GM21737 (cell line): ENCODE measurements around the gene MMP28.

Experiments
- ATAC-seq: cut with Tn5 transposase; IDR thresholded peaks from one replicate; pipeline ENCODE4 v1.9.1; 2021; ENCODE audit warnings: mild to moderate bottlenecking, moderate library complexity; ENCODE audit not compliant: unreplicated experiment

Gene MMP28

DNA sequence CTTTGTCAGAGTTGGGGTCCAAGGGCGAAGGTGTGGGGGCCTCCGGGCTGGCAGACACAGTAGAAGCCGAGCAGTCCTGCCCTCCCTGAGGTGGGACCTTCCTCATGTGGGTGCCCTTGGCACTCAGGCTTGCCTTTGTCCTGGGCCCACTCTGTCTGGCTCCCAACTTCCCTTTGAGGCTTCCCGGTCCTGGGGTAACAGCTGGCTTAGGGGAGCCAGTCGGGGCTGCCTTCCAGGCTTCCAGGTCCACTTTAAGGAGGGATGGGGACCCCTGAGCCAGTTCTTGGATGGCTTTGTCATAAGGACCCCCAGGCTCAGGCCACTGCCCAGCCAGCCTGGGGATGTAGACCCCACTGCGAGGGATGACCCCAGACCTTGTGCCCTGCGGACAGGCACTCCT, 50.2 kb downstream of the MMP28 start:
- ATAC-seq = no peak

DNA sequence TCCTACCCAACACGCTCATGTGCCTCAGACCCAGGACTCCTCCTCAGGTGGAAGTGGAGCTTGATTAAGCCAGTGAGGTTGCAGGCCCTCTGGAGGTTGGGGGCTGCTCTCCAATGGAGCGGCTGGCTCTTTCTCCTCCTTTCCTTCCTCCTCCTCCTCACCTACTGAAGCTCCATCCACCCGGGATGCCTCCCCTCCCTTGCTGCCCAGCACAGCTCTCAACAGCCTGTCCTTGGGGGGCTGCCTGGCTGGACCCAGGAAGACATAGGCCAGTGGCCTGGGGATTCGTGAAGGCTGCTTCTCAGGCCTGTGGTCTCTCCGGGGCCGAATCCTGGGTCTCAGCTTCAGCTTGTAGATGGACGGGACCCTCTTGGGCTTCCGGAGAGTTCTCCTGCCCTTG, 50.6 kb downstream of the MMP28 start:
- no peak for ATAC-seq

DNA sequence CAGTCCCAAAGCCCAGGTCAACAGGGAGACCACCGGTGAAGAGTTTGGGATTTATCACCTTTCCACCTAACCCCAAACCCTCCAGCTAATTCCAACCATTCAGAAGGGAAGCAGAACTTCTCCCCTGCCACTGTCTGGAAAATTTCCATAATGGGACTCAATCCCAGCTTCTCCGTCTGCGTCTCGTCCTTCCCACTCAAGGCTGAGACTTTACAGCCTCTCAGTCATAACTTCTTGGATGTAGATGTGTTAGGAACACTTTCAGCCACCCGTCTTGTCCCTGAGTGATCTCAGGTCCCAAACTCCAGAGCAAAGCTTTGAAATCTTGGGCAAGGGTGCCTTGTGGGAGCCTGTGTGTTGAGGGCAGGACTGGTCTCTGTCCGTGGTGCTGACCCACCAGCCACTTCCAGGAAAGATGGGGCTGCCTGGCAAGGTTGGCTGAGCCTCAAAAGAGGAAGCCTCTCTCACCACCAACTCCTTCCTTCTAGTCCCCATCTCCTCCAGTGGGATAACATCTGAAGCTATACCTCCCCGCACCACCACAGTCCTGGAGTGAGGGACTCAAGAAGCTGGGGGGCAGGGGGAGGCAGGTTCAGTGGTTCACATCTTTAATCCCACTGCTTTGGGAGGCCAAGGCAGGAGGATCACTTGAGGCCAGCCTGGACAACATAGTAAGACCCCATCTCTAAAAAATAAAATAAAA, 51.7 kb downstream of the MMP28 start:
- ATAC-seq = no peak

DNA sequence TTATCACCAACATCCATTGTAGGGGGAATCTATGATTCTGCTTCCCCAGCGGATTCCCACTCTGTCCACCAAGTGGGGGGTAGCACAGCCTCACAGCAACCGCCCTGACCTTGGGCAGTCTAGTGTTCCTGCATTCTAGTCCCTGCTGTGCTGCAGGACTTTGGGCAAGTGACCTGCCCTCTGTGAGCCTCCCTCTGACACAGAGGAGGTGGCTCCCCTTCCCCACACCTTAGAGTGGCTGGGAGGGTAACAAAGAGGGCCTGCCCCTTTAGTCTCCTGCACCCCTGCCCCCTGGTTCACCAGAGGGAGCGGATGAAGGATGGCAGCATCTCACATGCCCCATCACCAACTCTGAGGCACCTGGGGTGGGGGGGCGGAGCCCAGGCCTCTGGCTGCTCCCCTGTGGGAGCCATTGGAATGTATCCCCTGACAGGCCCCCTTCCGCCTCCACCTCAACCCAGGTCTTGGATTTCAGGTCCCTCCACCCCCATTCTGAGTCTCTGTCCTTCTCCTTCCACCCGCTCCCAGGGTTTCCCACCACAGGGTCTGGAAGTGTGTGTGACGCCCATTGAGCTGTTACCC, 52.5 kb downstream of the MMP28 start:
- no peak for ATAC-seq

DNA sequence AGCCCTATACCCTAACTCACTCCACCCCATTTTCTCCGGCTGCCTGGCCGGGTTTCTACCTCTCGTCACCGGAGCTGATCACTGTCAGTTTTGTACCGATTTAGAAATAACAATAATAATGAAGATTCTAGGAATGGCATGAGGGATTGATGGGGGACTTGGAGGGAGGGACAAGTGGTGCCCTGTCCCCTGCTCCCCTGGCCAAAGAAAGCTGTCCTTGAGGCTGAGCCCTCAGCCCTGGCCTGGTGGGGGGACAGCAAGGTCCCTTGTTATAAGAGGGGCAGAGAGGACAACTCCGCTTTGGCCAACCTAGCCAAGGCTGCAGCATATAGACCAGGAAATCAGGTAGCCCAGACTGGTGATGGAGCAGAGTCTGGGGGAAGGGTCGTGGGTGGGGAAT, 52.9 kb downstream of the MMP28 start:
- ATAC-seq = no peak

DNA sequence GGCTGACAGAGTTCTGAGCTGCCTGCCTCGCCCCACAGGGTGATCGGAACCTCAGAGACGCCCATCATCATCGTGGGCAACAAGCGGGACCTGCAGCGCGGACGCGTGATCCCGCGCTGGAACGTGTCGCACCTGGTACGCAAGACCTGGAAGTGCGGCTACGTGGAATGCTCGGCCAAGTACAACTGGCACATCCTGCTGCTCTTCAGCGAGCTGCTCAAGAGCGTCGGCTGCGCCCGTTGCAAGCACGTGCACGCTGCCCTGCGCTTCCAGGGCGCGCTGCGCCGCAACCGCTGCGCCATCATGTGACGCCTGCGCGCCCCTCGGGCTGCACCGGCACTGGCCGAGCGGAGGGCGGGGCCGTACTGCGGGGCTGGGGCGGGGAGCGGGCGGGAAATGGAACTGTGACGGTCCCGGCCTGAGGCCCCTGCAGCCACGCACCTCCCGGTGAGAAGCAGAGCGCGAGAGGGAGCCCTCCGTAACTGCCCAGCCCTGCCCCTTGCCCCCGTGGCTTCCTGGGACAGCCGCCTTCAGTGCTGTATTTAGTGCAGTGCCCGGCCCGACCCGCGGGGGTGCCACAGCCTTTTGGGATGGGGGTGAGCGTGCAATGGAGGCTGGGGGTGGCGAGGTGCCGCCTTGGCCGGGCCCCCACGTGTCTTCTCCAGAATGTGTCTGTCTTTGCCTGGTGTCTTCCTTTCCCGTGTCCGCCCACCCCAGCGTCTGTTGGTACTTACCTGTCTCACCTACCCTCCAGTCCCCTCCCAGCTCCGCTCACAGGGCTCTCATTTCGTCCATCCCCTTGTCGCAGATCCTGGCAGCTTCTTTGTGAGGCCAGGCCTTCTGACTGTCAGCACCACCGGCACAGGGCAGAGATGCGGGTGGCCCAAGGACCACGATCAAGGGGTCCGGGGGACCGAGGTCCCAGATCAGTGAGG, 54.2 kb downstream of the MMP28 start:
- ATAC-seq = no peak

DNA sequence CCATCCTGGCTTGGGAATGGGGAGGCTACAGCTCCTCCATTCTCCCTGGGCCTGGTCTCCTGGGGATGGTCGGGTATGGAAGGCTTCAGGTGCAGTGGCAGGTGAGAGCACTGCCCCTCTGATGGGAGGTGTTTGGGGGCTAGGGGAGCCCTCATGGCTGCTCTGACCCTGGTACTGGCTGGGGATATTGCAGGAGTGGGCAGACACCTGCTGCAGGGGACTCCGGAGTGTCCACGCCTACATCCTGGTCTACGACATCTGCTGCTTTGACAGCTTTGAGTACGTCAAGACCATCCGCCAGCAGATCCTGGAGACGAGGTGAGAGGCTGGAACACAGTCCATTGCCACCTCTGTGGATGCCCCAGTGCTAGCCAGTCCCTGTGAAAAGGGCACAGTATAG, 55.2 kb downstream of the MMP28 start:
- no peak for ATAC-seq

DNA sequence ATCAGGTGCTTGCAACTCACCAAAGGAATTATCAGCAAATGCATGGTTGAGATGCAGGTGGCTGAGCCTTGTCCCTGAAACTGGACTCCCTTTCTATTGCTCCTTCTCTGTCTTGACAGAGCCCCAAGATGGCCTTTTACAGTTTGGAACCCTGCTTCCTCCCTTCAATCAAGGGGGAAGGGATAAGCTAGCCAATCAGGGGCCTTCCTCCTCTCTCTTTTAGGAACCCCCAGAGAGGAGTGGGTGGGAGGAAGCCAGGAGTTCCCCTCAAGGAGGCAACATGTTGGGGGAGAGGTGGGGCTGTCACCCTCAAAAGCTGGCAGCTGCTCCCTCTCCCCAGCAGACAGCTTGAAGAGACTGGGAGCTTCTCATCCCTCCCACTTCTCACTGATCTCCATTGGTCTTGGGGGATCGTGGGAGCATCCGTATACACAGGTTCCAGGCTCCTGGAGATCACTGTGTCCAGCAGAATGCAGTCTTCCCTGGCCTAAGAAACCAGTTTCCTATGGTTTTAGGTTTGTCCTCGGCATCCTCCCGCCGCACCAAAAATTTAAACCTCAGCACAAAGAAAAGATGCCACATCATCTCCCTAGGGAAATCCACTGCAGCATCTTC, 56.8 kb downstream of the MMP28 start:
- ATAC-seq = no peak

DNA sequence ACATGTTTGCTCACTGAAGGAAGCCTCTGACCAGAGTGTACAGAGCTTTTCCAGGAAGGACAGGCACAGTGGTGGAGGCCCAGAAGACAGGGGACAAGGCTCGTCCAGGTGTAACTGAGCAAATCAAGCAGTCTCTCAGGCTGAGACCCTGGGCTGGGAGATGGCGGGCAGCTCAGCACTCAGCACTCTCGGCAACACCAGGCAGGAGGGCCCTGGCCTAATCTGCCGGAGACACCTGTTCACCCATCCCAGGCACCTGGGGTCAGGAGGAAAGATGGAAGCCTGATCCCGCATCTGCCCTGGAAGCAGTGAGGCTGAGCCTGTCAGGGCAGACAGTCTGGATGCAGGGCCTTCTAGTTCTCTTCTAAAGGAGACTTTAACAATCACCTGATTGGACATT, 59.2 kb downstream of the MMP28 start:
- no peak for ATAC-seq

DNA sequence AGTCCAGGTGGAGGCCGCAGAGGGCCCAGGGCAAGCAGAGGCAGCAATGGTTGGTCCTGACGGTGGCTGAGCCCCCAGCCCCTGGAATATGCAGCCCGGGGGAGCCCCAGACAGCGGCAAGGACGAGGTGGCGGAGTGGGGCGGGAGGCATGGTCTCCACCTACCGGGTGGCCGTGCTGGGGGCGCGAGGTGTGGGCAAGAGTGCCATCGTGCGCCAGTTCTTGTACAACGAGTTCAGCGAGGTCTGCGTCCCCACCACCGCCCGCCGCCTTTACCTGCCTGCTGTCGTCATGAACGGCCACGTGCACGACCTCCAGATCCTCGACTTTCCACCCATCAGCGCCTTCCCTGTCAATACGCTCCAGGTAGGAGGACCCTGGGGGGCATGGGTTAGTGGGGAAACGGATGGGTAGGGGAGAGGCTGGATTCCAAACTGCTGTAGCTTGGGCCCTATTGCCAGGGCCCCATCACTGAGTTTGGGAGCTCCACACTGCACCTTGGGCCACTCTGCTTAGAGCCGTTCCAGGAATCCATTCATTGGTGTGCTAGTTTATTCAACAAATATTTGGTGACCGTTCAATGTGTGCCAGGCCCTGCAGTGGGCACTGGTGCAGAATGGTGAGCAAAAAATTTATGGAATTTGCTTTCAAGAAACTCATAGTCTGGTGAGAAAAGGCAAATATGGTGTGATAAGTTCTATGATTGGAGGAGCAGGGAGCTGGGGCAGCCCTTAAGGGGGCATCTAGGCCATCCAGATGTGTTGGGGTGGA, 60.2 kb downstream of the MMP28 start:
- ATAC-seq = no peak

DNA sequence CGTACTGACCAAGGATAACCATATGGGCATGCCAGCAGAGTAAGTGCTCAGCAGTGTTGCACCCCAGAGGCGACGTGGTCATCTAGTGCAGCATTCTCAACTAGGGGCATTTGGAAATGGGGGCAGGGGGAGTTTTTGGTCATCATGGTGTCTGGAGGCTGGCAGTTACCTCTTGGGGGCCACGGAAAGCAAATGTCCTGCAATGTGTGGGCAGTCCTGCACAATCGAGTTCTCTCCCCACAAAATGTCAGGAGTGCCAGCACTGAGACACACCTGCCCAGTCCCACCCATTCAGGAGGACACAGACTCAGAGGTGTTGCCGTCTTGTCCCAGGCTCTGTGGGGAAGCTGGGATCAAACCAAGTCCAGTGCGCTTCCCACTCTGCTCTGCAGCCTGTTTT, 61.0 kb downstream of the MMP28 start:
- ATAC-seq = no peak

DNA sequence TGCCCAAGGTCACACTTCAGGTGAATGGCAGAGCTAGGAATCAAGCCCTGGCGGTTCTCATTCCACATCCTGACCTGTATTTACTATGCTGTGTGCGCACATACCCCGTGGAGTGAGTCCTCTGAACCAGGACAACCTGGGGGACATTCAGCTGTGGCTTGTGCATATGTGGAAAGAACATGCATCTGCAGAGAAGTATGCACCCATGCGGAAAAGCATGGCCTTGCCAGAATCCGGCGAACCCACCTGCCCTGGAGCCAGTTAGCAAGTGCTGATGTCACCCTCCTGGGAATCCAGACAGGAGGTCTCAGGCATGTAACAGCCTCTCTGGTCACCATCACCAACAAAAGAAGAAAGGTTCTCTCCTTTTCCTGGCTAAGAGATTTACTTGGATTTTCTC, 62.1 kb downstream of the MMP28 start:
- no peak for ATAC-seq

DNA sequence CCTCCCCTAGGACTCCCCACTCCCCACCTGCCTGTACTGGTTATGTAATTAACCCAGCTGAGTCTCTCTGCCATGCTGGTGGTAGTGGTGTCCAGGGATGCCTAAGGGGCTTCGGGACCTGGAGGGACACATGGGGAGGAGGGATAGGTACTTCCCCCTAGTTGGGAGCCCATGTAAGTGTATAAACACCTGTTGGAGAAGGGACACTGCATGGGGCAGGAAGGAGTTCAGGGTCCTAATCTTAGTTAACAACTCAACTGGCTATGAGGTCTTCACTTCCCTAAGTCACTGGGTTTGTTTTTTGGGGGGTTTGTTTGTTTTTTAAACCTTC, 62.7 kb downstream of the MMP28 start:
- no peak for ATAC-seq

DNA sequence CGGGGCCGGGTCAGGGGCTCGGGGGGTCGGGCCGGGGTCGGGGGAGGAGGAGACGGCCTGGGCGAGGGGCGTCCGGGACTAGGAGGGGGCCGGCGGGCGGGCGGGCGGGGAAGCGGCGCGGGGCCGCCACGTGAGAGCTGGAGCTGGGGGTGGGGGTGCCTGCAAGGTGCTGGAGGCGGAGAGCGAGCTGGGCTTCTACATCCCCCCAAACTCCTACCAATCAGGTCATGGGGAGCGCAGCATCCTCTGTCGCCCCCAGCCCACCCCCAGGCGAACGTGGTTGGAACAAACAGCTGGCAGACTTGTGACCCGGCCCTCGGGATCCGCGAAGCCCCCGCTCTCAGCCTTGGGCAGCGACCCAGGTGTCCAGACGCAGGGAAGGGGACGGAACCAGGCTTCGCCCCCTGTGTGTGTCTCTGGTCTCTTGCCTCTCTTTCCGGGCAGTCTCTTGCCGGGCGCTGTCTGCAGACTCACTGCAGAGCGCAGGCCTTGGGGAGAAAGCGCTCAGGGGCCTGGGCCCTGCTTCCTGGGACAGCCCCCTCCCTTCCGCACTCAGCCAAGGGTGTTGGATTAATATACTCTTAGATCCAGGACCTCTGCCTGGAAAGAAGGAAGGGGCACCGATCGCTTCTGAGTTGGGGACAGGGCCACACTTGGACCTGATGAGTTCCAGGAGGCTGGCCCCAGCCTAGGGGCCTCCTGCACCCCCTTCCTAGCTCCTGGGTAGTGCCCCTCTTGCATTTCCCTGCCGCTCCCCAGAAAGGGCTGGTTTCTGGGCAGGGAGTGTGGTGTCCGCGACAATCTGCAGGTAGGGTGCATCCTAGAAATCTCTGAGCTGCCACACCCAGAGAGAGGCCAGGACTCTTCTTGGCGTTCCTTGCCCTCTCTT, 63.3 kb downstream of the MMP28 start:
- ATAC-seq = no peak

DNA sequence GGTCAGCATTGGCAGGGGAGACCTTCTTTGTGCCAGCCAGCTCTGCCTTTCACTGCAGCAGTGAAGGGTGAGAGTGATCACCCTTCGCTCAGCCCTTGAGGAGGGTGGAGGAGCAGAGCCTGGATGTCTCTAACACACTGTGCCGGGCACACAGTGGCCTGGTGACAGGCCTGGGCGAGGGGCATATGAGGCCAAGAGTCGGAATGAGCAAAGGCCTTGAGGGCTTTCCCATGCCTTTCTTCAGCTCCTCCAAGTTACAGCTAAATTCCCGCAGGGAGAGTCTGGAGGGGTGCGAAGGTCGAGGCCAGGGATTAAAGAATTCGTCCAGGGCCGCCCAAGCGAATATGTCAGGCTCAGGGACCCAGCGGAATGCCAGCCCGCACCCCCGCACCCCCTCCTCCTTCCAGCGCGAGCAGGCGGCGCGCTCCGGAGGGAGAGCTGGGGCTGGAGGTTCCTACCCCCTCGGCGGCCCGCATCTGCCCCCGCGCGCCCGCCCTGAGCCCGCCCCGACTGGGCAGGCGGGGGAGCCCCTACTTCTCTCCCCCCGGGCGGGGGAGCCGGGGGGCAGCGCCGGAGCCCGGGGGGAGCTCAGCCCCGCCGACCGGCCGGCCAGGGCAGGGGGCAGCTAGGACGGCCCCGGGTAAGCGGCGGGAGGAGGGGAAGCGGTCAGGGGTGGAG, 64.1 kb downstream of the MMP28 start, which contains the start of gene RASL10B:
Gene RASL10B, plus strand, starts transcription at position 401 of the 678 bp plus-strand sequence. CDS start 3,546 bp downstream, outside the sequence.
- ATAC-seq = no peak

DNA sequence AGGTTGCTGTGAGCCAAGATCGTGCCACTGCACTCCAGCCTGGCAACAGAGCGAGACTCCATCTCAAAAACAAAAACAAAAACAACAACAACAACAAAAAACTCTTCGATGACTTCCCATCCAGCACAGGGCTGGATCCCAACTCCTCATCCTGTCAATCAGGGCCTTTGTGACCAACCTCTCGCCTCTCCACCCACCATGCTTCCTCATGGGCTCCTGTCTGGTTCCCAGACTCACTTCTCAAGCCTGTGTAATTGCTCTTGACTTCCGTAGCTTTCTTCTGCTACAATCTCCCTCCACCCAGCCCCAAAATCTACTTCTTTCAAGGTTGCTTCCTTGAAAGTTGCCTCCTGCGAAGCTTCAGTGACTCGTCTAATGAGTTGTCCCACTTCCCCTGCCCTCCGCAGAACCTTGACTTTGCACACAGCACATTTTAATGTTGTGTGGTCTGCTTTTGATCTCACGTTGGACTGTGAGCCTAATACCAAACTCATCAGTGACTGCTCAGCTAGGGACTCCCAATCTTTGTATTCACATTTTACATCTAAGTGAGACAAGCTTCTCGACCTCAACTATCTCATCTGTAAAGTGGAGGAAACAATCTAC, 64.9 kb downstream of the MMP28 start:
- no peak for ATAC-seq

DNA sequence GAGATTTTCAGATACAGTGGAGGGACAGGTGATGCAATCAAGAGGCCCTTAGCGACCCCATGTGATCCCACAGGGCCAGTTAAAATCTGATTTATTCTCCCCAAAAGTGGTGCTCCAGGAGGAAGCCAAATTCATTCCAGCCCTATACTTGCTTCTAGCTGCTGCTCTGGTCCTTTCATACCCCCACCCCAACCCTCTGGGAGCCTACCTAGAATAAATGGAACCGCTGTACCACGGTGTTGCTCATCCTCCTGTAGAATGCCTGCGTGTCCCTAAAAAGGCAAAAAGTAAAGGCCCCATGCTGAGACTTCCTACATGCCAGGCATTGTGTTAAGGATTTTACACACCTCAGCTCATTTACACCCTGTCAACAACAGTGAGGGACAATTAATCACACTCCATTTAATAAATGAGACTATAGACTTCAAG, 66.0 kb downstream of the MMP28 start:
- ATAC-seq = no peak

DNA sequence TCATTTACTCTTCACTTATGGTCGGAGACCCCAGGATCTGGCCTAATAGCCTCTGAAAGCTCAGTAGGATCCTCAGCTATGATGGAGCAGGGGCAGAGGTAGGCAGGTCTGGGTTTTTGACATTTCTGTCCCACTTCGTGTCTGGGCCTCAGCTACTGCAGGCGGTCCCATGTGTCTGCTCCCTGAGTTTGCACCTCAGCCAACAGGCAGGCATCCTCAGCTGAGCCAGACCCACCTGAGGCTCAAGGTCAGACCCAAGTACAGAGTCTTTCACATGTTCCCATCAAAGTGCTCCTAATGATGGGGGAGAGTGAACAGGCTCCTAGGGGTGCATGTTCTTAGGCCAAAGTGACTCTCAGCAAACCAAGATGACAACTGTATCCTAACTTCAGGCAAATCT, 66.9 kb downstream of the MMP28 start:
- ATAC-seq = no peak

DNA sequence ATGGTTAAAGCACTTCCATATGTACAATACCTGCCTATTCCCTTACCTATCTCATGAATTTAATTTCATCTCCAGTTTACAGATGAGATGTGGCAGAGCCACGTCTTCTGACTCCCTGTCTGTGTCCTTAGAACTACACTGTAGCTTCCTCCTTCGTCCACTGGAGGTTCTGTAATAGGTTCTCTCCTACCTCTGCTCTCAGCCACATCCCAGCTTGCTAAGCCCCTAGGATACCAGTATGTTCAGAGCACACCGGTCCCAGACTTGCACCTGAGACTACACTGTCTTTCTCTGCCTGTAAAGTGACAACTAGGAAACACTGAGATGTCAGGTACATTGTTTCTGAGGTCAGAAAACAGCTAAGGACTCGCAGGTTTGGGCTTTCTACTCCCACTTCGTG, 67.8 kb downstream of the MMP28 start:
- no peak for ATAC-seq
